Measurements from ENCODE around the gene PAXIP1. TPM values are rescaled to one million over a fixed set of nuclear protein-coding genes. Genes with fewer than 3 reads are reported as not detected.

Gene PAXIP1
- total RNA-seq, 1 experiment from 2014 or later: 32.6 TPM

GRCh38 chr7:154911862-154912455, 91.0 kb downstream of the PAXIP1 start:
- H3K23ac ChIP-seq (ENCODE audit: insufficient read length, low read depth, low read length): no peak overlapping the region
- H4K20me1 ChIP-seq (ENCODE audit: control insufficient read depth, insufficient read depth, insufficient read length): no peaks in the 10 kb centered on the region
- peaks cover 0 to 13% (median 8%) of the 10 kb centered on the region in 3 experiments; a peak in 6 of 7 replicates for H3K36me3 Mint-ChIP-seq (ENCODE audit: insufficient read depth in 1 of 3, low read depth in 3 of 3)
- no peak for DNase-seq
- no peak overlapping the region for H3K9ac ChIP-seq (ENCODE audit: extremely low read depth, insufficient read length, low read length)
- H3K23me2 ChIP-seq (ENCODE audit: insufficient read length, low read depth, low read length, poor library complexity, severe bottlenecking): peaks cover 3% of the 10 kb centered on the region
- H2BK12ac ChIP-seq (ENCODE audit: insufficient read length, low read depth, low read length): no peak overlapping the region
- no peak overlapping the region for H4K8ac ChIP-seq (replicated peaks; ENCODE audit: insufficient read length, low read depth, low read length)
- no peak overlapping the region for H4K91ac ChIP-seq (ENCODE audit: insufficient read length, low read depth, low read length)
- H3K4me2 ChIP-seq (ENCODE audit: insufficient read depth, insufficient read length, low read length): no peak overlapping the region
- peaks cover 24 to 30% of the 10 kb centered on the region in 2 experiments for H3K9me3 Mint-ChIP-seq
- TF ChIP-seq CTCF (conservative IDR thresholded peaks at IDR 0.05): no peak
- H3K18ac ChIP-seq (ENCODE audit: insufficient read length, low read depth, low read length): no peak overlapping the region
- no CpG with 5 or more reads among the region's 6 CpGs for WGBS (ENCODE audit: extremely low coverage, insufficient read length, low lambda C conversion rate)
- no peak overlapping the region for H2BK20ac ChIP-seq (ENCODE audit: low read depth, low read length, poor library complexity, severe bottlenecking)
- H2AK5ac ChIP-seq (ENCODE audit: insufficient read length, low read length): no peak overlapping the region
- H3K14ac ChIP-seq (ENCODE audit: insufficient read depth, low read length): no peak overlapping the region
- no peak overlapping the region for H3K27ac Mint-ChIP-seq
- no peak overlapping the region for H3K56ac ChIP-seq (ENCODE audit: insufficient read length, low read depth, low read length)
- no peaks in the 10 kb centered on the region for H3K27me3 ChIP-seq (ENCODE audit: insufficient read depth, low read length)
- no peak overlapping the region for H3K27ac ChIP-seq (ENCODE audit: insufficient read length, low read depth, low read length)
- H2BK120ac ChIP-seq (ENCODE audit: low read depth, low read length, poor library complexity, severe bottlenecking): no peak overlapping the region
- no peak overlapping the region for H3T11ph ChIP-seq (ENCODE audit: low read length)
- no peaks in the 10 kb centered on the region for H3K9me3 ChIP-seq (ENCODE audit: control insufficient read depth, low read depth, low read length)
- no peak overlapping the region for H2BK5ac ChIP-seq (ENCODE audit: insufficient read length, low read length)
- no peak overlapping the region for H4K5ac ChIP-seq (ENCODE audit: insufficient read length, low read depth, low read length)
- no peaks in the 10 kb centered on the region for H3K4me1 ChIP-seq (ENCODE audit: insufficient read depth, low read length)
- peaks cover 35% of the 10 kb centered on the region for H3K27me3 Mint-ChIP-seq (ENCODE audit: low read depth)
- no peak overlapping the region for H2BK15ac ChIP-seq (ENCODE audit: low read depth, low read length)
- no peak overlapping the region for H3K4ac ChIP-seq (ENCODE audit: low read depth, low read length)
- H3K4me1 Mint-ChIP-seq: peaks cover 5 to 7% of the 10 kb centered on the region in 2 experiments
- H3K79me2 ChIP-seq (ENCODE audit: insufficient read depth, low read length): no peaks in the 10 kb centered on the region
- no peaks in the 10 kb centered on the region for H3K79me1 ChIP-seq (ENCODE audit: insufficient read depth, low read depth, low read length, poor library complexity, severe bottlenecking)
- H3K4me3 Mint-ChIP-seq: no peak overlapping the region
- H2AFZ ChIP-seq (ENCODE audit: low read length): no peak overlapping the region
